Trophoblast cell (in vitro differentiated cells and primary cell): Measurements from ENCODE around the gene ATG16L1.

Experiments
- DNase-seq, 2 donors: peaks; one replicate each; pipeline ENCODE4 v3.0.0-alpha.2; 2016
- H2AFZ ChIP-seq: 2 replicates; pipeline ENCODE4 v1.6.1; 2013; ENCODE audit warnings: low read length, moderate library complexity, mild to moderate bottlenecking; ENCODE audit not compliant: insufficient read depth, poor library complexity
- H2AK5ac ChIP-seq: 2 replicates; pipeline ENCODE4 v1.6.1; 2013; ENCODE audit warnings: mild to moderate bottlenecking, low read length
- H2BK120ac ChIP-seq: 2 replicates; pipeline ENCODE4 v1.6.1; 2013; ENCODE audit warnings: low read length, mild to moderate bottlenecking, moderate library complexity; ENCODE audit not compliant: insufficient read depth, poor library complexity
- H2BK12ac ChIP-seq: 2 replicates; pipeline ENCODE4 v1.6.1; 2013; ENCODE audit warnings: mild to moderate bottlenecking, low read length, moderate library complexity
- H2BK5ac ChIP-seq: 2 replicates; pipeline ENCODE4 v1.6.1; 2013; ENCODE audit warnings: low read length, low read depth, moderate library complexity, mild to moderate bottlenecking; ENCODE audit not compliant: poor library complexity
- H3K14ac ChIP-seq: 2 replicates; pipeline ENCODE4 v1.6.1; 2013; ENCODE audit warnings: mild to moderate bottlenecking, low read length
- H3K18ac ChIP-seq: 2 replicates; pipeline ENCODE4 v1.6.1; 2013; ENCODE audit warnings: mild to moderate bottlenecking, low read length
- H3K23ac ChIP-seq: 2 replicates; pipeline ENCODE4 v1.6.1; 2013; ENCODE audit warnings: low read length
- H3K27ac ChIP-seq: 2 replicates; pipeline ENCODE4 v1.5.1; 2013; ENCODE audit warnings: low read depth, mild to moderate bottlenecking, inconsistent platforms, low read length, moderate library complexity
- H3K27me3 ChIP-seq: 2 replicates; pipeline ENCODE4 v1.6.1; 2013; ENCODE audit warnings: inconsistent platforms, mild to moderate bottlenecking, low read length, moderate library complexity; ENCODE audit not compliant: insufficient read depth
- H3K36me3 ChIP-seq, 2 experiments: 1 replicate in 1 of 2; 2 replicates in 1 of 2; pipeline ENCODE4 v1.6.1; 2013; ENCODE audit warnings: low read length in 2 of 2, mild to moderate bottlenecking in 2 of 2, moderate library complexity in 1 of 2; ENCODE audit not compliant: insufficient read depth in 2 of 2, control insufficient read depth in 1 of 2
- H3K4ac ChIP-seq: 2 replicates; pipeline ENCODE4 v1.6.1; 2013; ENCODE audit warnings: low read depth, mild to moderate bottlenecking, low read length, moderate library complexity
- H3K4me1 ChIP-seq, 2 experiments: 1 replicate in 1 of 2; 2 replicates in 1 of 2; pipeline ENCODE4 v1.6.1; 2013; ENCODE audit warnings: low read length in 2 of 2, mild to moderate bottlenecking in 2 of 2, moderate library complexity in 1 of 2; ENCODE audit not compliant: insufficient read depth in 2 of 2, control insufficient read depth in 1 of 2
- H3K4me2 ChIP-seq: 2 replicates; pipeline ENCODE4 v1.6.1; 2013; ENCODE audit warnings: inconsistent platforms, mild to moderate bottlenecking, low read length, moderate library complexity
- H3K4me3 ChIP-seq: 2 replicates; pipeline ENCODE4 v1.5.1; 2013; ENCODE audit warnings: mild to moderate bottlenecking, low read depth, low read length, inconsistent platforms
- H3K79me1 ChIP-seq: one replicate; pipeline ENCODE4 v1.6.1; 2013; ENCODE audit warnings: low read length
- H3K79me2 ChIP-seq: 2 replicates; pipeline ENCODE4 v1.6.1; 2013; ENCODE audit warnings: low read length, mild to moderate bottlenecking; ENCODE audit not compliant: control insufficient read depth, insufficient read depth, poor library complexity
- H3K9ac ChIP-seq: 2 replicates; pipeline ENCODE4 v1.6.1; 2013; ENCODE audit warnings: mild to moderate bottlenecking, low read length
- H3K9me3 ChIP-seq: 2 replicates; pipeline ENCODE4 v1.6.1; 2013; ENCODE audit warnings: low read depth, mild to moderate bottlenecking, control low read depth, inconsistent platforms, low read length; ENCODE audit not compliant: insufficient read depth
- H4K12ac ChIP-seq: 2 replicates; pipeline ENCODE4 v1.6.1; 2013; ENCODE audit warnings: low read depth, mild to moderate bottlenecking, low read length, moderate library complexity
- H4K8ac ChIP-seq: 2 replicates; pipeline ENCODE4 v1.6.1; 2013; ENCODE audit warnings: low read depth, mild to moderate bottlenecking, low read length, moderate library complexity
- H4K91ac ChIP-seq: one replicate; pipeline ENCODE4 v1.6.1; 2013; ENCODE audit warnings: low read depth, mild to moderate bottlenecking, low read length, moderate library complexity
- WGBS: extraction: QIAGEN DNeasy Blood & Tissue Kit; methylation state at CpG from one replicate; pipeline ENCODE4 v1.1.7; 2013; ENCODE audit warnings: missing lambda C conversion rate; ENCODE audit not compliant: insufficient read length, insufficient coverage; ENCODE audit errors: extremely low coverage; 5-methylcytosine and 5-hydroxymethylcytosine counted together

Gene ATG16L1

DNA sequence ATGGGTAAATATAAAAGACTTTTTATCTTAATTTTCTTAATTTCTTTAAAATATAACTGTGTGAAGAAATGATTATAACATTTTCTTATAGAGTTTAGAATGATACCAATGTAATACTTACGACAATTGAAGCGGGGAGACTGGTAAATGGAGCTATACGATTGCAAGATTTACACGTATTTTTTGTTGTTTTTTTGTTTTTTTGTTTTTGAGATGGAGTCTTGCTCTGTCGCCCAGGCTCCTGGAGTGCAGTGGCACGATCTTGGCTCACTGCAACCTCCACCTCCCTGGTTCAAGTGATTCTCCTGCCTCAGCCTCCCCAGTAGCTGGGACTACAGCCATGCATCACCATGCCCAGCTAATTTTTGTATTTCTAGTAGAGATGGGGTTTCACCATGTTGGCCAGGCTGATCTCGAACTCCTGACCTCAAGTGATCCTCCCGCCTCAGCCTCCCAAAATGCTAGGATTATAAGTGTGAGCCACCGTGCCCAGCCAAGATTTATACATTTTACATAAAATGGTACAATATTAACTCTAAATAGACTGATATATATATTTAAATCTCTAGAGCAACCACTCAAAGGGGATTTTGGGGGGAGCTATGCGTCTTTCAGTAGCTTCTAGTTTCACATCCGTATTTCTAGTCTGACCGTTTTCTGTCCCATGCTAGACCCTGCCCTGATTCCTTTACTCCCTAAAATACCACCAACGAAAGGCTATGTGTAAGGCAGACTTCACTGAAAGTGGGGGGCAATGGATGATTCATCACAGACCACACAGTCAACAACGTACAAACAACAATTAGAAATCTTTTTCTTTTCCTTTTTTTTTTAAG is 28.2 kb upstream of the ATG16L1 start:
- H3K18ac ChIP-seq, result no peak overlapping the region
- WGBS, result 100% methylated on average over 3 of the region's 14 CpGs

DNA sequence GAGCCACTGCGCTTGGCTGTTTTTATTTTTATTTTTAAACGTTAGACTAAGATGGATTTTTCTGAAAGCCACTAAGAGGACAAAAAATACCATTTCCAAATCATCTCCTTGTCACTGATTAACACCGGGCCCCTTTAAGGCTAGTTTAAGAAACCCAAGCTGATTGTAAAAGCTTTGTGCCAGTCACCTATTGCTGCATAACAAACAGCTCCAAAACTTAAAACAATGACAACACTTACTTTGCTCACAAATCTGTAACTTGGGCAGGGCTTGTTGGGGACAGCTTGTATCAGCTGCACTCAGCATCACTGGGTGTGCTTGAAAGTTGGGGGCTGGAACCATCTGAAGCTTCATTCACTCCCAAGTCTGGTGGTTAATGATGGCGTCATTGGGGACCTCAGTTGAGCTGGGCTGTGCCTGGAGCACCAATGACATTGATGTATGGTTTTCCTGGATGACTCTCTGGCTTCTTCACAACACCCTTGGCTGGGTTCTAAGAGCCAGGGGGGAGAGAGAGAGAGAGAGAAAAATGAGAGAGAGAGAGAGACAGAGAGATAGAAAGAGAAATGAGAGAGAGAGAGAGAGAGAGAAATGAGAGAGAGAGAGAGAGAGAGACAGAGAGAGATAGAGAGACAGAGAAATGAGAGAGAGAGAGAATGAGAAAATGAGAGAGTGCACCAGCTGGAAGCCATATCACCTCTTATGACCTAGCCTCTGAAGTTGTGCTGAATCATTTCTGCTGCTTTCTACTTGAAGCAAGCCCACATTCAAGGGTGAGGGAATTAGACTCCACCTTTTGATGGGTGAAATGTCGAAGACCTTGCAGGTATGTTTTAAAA is 26.0 kb upstream of the ATG16L1 start:
- no peak overlapping the region for H3K9ac ChIP-seq
- no peak overlapping the region for H2AK5ac ChIP-seq
- DNase-seq, result no peak
- no peak overlapping the region for H3K14ac ChIP-seq
- no peak overlapping the region for H2BK12ac ChIP-seq
- H2BK5ac ChIP-seq, result no peak overlapping the region
- H3K4me1 ChIP-seq, result no peaks in the 10 kb centered on the region
- H3K9me3 ChIP-seq, result peaks cover 2% of the 10 kb centered on the region
- no peaks in the 10 kb centered on the region for H3K36me3 ChIP-seq
- no peak overlapping the region for H2AFZ ChIP-seq
- no peaks in the 10 kb centered on the region for H3K79me1 ChIP-seq
- H4K12ac ChIP-seq, result no peak overlapping the region
- H4K91ac ChIP-seq, result no peak overlapping the region
- no CpG with 5 or more reads among the region's 5 CpGs for WGBS
- H3K4me2 ChIP-seq, result no peak overlapping the region
- no peak overlapping the region for H4K8ac ChIP-seq
- H3K18ac ChIP-seq, result no peak overlapping the region
- H3K23ac ChIP-seq, result no peak overlapping the region
- H3K4me3 ChIP-seq, result peak overlapping the region; percentile 2
- no peak overlapping the region for H2BK120ac ChIP-seq
- H3K4ac ChIP-seq, result no peak overlapping the region
- H3K27ac ChIP-seq, result no peak overlapping the region
- H3K79me2 ChIP-seq, result no peaks in the 10 kb centered on the region
- H3K27me3 ChIP-seq, result no peaks in the 10 kb centered on the region

More for the DNA sequence above, 28.2 kb upstream of the ATG16L1 start:
- Histone ChIP-seq H3K9me3 (peaks cover 2% of the 10 kb centered on the region), H3K4me3 (no peak overlapping the region), H4K12ac (no peak overlapping the region), H3K36me3 (no peaks in the 10 kb centered on the region), H3K4me2 (no peak overlapping the region), H4K8ac (no peak overlapping the region), H3K14ac (no peak overlapping the region), H2AFZ (no peak overlapping the region), H4K91ac (no peak overlapping the region), H3K23ac (no peak overlapping the region), H2BK12ac (no peak overlapping the region), H2BK120ac (no peak overlapping the region), H3K4ac (no peak overlapping the region), H3K27ac (no peak overlapping the region), H3K9ac (no peak overlapping the region), H2BK5ac (no peak overlapping the region), H2AK5ac (no peak overlapping the region), H3K79me2 (no peaks in the 10 kb centered on the region), H3K27me3 (no peaks in the 10 kb centered on the region), H3K79me1 (no peaks in the 10 kb centered on the region), H3K4me1 (no peaks in the 10 kb centered on the region)
- DNase-seq, result no peak

DNA sequence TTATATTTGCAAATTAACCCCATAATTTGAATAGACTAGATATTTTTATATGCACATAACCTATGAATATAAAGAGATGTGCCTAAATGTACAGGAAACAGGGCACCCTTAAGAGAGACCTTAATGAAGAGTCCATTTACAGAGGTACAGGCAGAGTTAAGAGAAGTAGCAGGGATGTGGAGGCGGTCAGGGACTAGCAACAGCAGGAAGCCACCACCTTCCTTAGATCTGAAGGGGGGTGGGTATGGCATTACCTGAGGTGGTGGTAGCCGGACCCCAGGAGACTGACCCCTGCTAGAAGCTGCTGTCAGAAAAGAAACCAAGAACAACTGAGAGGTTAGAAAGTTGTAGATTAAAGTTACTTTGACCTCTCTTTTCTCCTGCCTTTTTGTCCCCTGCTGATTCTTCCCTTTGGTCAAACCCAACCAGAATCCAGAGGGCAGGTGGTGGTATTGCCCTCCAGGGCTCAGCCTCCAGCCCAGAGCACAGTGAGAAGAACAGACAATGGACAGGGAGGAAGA is 24.9 kb upstream of the ATG16L1 start:
- DNase-seq, result no peak
- Histone ChIP-seq H3K27ac (no peak overlapping the region), H3K36me3 (no peaks in the 10 kb centered on the region), H4K91ac (no peak overlapping the region), H2AFZ (no peak overlapping the region), H3K23ac (no peak overlapping the region), H2AK5ac (no peak overlapping the region), H3K14ac (no peak overlapping the region), H3K18ac (no peak overlapping the region), H3K4me2 (no peak overlapping the region), H2BK5ac (no peak overlapping the region), H2BK120ac (no peak overlapping the region), H3K9me3 (peaks cover 2% of the 10 kb centered on the region), H3K9ac (no peak overlapping the region), H4K12ac (no peak overlapping the region), H3K27me3 (no peaks in the 10 kb centered on the region), H3K4me1 (no peaks in the 10 kb centered on the region), H4K8ac (no peak overlapping the region), H3K4me3 (no peak overlapping the region), H3K79me2 (no peaks in the 10 kb centered on the region), H2BK12ac (no peak overlapping the region), H3K79me1 (no peaks in the 10 kb centered on the region), H3K4ac (no peak overlapping the region)
- no CpG with 5 or more reads among the region's 2 CpGs for WGBS

DNA sequence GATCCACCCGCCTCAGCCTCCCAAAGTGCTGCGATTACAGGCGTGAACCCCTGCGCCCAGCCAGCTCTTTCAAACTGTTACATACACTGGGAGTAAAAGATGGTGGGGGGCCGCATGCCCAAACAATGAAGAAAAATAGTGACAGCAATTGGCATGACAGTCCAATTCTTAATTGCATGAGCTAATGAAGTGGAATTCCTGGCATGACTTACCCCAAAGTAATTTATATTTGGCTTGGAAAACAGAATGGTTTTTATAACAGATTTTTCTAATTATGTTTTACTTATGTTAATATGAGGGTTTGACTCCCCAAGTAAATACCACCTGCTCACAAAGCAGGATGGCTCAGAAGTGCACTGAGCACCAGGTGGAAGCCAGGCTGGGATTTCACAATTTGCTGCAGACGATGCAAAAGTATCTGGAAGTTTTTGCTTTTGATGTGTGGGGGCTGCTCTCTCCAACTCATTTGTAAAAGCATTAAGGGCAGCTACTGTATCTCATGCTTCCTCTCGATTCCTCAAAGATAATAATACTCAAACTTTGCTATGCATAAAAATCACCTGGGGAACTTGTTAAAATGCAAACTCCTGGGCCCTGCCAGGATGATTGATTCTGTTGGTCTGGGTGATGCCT is 24.0 kb upstream of the ATG16L1 start:
- no CpG with 5 or more reads among the region's 7 CpGs for WGBS
- no peak overlapping the region for H3K27ac ChIP-seq

More for the DNA sequence above, 24.0 kb upstream of the ATG16L1 start:
- no peak overlapping the region for H4K12ac ChIP-seq
- no peaks in the 10 kb centered on the region for H3K27me3 ChIP-seq
- H2BK12ac ChIP-seq, result no peak overlapping the region
- H3K9me3 ChIP-seq, result peaks cover 2% of the 10 kb centered on the region
- no peak overlapping the region for H4K91ac ChIP-seq
- no peak for DNase-seq
- H3K4me1 ChIP-seq, result no peaks in the 10 kb centered on the region
- H4K8ac ChIP-seq, result no peak overlapping the region
- no peaks in the 10 kb centered on the region for H3K36me3 ChIP-seq
- no peaks in the 10 kb centered on the region for H3K79me2 ChIP-seq
- H3K4me3 ChIP-seq, result no peak overlapping the region
- H3K14ac ChIP-seq, result no peak overlapping the region
- no peak overlapping the region for H3K18ac ChIP-seq
- H2AFZ ChIP-seq, result no peak overlapping the region
- H2BK120ac ChIP-seq, result no peak overlapping the region
- H3K23ac ChIP-seq, result no peak overlapping the region
- H3K79me1 ChIP-seq, result no peaks in the 10 kb centered on the region
- no peak overlapping the region for H3K4ac ChIP-seq
- H3K9ac ChIP-seq, result no peak overlapping the region
- H2BK5ac ChIP-seq, result no peak overlapping the region
- H3K4me2 ChIP-seq, result no peak overlapping the region
- H2AK5ac ChIP-seq, result no peak overlapping the region
